ENCODE data around the gene MORN2. TPM values are rescaled to one million over a fixed set of nuclear protein-coding genes. Genes with fewer than 3 reads are reported as not detected.

MORN2 gene
- total and polyA plus RNA-seq, 2 of the 13 experiments (the other 11 are each of a cell fraction or from before 2014, with no cell fraction given) = 7.0 to 28.0 TPM

DNA sequence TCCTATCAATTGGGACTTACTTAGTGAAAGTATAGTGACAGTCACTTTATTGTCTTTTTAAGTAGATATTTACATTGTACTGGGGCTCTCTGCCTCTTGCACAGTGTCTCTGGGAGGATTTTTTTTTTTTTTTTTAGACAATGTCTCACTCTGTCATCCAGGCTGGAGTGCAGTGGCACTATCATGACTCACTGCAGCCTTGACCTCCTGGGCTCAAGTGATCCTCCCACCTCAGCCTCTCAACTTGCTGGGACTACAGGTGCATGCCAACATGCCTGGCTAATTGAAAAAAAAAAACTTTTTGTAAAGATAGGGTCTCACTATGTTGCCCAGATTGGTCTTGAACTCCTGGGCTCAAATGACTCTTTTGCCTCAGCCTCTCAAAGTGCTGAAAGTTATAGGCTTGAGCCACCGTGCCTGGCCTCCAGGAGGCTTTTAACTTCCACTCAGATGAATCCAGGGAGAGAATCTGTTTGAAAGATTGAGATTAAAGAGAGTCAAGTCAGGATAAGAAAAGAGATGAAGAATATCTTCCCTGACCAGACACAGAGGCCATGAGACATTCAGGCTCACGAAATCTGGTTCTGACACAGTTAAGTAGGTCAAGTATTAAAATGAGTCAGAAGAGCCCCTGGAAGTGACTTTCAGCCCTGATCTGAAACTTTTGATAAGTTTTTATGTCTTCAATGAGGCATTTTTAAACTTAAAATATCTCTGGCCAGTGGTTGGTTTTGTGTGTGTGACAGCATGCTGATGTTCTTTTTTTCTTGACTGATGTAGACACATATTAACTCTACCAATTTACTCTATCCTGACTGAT lies 32.2 kb downstream of the MORN2 start (continued):
- TF ChIP-seq SMAD9 (CRISPR knock-in tag; IDR thresholded peaks at IDR 0.05) (no peak), ZNF317 (CRISPR knock-in tag; IDR thresholded peaks at IDR 0.05) (no peak), TOPORS (CRISPR knock-in tag; IDR thresholded peaks at IDR 0.05) (no peak), ZNF879 (CRISPR knock-in tag; IDR thresholded peaks at IDR 0.05) (no peak), ZNF572 (CRISPR knock-in tag; IDR thresholded peaks at IDR 0.05) (no peak), ZBTB8A (CRISPR knock-in tag; IDR thresholded peaks at IDR 0.05; ENCODE audit: borderline replicate concordance, low read depth) (no peak), TEAD2 (CRISPR knock-in tag; IDR thresholded peaks at IDR 0.05) (no peak), RXRB (CRISPR knock-in tag; IDR thresholded peaks at IDR 0.05; ENCODE audit: borderline replicate concordance) (peak; percentile 72; the same call in 1 of the 2 replicates), YEATS4 (CRISPR knock-in tag; IDR thresholded peaks at IDR 0.05; ENCODE audit: borderline replicate concordance) (no peak), FOXO1 (CRISPR knock-in tag; IDR thresholded peaks at IDR 0.05) (no peak), THAP11 (CRISPR knock-in tag; IDR thresholded peaks at IDR 0.05) (0 out of 2 replicates have a peak, but pooled peaks have one; percentile 29)
- TF ChIP-seq, protein P1, sequence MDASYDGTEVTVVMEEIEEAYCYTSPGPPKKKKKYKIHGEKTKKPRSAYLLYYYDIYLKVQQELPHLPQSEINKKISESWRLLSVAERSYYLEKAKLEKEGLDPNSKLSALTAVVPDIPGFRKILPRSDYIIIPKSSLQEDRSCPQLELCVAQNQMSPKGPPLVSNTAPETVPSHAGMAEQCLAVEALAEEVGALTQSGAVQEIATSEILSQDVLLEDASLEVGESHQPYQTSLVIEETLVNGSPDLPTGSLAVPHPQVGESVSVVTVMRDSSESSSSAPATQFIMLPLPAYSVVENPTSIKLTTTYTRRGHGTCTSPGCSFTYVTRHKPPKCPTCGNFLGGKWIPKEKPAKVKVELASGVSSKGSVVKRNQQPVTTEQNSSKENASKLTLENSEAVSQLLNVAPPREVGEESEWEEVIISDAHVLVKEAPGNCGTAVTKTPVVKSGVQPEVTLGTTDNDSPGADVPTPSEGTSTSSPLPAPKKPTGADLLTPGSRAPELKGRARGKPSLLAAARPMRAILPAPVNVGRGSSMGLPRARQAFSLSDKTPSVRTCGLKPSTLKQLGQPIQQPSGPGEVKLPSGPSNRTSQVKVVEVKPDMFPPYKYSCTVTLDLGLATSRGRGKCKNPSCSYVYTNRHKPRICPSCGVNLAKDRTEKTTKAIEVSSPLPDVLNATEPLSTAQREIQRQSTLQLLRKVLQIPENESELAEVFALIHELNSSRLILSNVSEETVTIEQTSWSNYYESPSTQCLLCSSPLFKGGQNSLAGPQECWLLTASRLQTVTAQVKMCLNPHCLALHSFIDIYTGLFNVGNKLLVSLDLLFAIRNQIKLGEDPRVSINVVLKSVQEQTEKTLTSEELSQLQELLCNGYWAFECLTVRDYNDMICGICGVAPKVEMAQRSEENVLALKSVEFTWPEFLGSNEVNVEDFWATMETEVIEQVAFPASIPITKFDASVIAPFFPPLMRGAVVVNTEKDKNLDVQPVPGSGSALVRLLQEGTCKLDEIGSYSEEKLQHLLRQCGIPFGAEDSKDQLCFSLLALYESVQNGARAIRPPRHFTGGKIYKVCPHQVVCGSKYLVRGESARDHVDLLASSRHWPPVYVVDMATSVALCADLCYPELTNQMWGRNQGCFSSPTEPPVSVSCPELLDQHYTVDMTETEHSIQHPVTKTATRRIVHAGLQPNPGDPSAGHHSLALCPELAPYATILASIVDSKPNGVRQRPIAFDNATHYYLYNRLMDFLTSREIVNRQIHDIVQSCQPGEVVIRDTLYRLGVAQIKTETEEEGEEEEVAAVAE (CRISPR knock-in tag; IDR thresholded peaks at IDR 0.05; ENCODE audit: borderline replicate concordance) = no peak
- TF ChIP-seq, protein P2, sequence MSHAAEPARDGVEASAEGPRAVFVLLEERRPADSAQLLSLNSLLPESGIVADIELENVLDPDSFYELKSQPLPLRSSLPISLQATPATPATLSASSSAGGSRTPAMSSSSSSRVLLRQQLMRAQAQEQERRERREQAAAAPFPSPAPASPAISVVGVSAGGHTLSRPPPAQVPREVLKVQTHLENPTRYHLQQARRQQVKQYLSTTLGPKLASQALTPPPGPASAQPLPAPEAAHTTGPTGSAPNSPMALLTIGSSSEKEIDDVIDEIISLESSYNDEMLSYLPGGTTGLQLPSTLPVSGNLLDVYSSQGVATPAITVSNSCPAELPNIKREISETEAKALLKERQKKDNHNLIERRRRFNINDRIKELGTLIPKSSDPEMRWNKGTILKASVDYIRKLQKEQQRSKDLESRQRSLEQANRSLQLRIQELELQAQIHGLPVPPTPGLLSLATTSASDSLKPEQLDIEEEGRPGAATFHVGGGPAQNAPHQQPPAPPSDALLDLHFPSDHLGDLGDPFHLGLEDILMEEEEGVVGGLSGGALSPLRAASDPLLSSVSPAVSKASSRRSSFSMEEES (CRISPR knock-in tag; IDR thresholded peaks at IDR 0.05) = 0 out of 2 replicates have a peak, but pooled peaks have one; percentile 38
- TF ChIP-seq, protein P3, sequence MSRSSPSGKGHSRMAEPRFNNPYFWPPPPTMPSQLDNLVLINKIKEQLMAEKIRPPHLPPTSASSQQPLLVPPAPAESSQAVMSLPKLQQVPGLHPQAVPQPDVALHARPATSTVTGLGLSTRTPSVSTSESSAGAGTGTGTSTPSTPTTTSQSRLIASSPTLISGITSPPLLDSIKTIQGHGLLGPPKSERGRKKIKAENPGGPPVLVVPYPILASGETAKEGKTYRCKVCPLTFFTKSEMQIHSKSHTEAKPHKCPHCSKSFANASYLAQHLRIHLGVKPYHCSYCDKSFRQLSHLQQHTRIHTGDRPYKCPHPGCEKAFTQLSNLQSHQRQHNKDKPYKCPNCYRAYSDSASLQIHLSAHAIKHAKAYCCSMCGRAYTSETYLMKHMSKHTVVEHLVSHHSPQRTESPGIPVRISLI (CRISPR knock-in tag; IDR thresholded peaks at IDR 0.05; ENCODE audit: borderline replicate concordance) = peak; percentile 98
- TF ChIP-seq, protein P4, sequence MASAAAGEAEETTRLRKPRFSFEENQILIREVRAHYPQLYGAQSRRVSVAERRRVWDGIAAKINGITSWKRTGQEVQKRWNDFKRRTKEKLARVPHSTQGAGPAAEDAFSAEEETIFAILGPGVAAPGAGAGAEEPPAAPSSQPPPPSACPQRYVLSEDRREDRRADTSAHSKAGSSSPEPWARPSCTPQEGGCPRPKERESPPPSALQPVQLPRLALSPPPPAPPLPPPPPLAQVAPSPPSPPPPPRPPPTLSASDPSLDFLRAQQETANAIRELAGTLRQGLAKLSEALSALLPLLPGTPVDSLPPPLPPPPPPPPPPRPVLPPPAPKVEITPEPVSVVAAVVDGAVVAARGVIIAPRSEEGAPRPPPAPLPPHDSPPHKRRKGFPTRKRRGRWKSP (CRISPR knock-in tag; IDR thresholded peaks at IDR 0.05) = peak; percentile 58; the same call in 1 of the 2 replicates
- TF ChIP-seq, protein P5, sequence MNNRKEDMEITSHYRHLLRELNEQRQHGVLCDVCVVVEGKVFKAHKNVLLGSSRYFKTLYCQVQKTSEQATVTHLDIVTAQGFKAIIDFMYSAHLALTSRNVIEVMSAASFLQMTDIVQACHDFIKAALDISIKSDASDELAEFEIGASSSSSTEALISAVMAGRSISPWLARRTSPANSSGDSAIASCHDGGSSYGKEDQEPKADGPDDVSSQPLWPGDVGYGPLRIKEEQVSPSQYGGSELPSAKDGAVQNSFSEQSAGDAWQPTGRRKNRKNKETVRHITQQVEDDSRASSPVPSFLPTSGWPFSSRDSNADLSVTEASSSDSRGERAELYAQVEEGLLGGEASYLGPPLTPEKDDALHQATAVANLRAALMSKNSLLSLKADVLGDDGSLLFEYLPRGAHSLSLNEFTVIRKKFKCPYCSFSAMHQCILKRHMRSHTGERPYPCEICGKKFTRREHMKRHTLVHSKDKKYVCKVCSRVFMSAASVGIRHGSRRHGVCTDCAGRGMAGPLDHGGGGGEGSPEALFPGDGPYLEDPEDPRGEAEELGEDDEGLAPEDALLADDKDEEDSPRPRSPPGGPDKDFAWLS (CRISPR knock-in tag; IDR thresholded peaks at IDR 0.05; ENCODE audit: borderline replicate concordance) = no peak
- TF ChIP-seq, protein P6, sequence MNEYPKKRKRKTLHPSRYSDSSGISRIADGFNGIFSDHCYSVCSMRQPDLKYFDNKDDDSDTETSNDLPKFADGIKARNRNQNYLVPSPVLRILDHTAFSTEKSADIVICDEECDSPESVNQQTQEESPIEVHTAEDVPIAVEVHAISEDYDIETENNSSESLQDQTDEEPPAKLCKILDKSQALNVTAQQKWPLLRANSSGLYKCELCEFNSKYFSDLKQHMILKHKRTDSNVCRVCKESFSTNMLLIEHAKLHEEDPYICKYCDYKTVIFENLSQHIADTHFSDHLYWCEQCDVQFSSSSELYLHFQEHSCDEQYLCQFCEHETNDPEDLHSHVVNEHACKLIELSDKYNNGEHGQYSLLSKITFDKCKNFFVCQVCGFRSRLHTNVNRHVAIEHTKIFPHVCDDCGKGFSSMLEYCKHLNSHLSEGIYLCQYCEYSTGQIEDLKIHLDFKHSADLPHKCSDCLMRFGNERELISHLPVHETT (CRISPR knock-in tag; conservative IDR thresholded peaks at IDR 0.05) = 0 out of 2 replicates have a peak, but pooled peaks have one; percentile 59
